Prostate gland (tissue), 2 donors: Measurements from ENCODE around the gene CDC73.

Source experiments
- POLR2AphosphoS5 ChIP-seq: sonication (generic); formaldehyde crosslinking; IDR thresholded peaks from one replicate; pipeline ENCODE4 v1.6.1; 2017; ENCODE audit warnings: antibody characterized with exemption
- TF ChIP-seq, protein P1 (sequence below), 4 experiments: fragments of 200-600 bp in 2 of 4; fragments of 450-650 bp in 2 of 4; sonication (generic) in 2 of 4; IDR thresholded peaks; 1 replicate in 3 of 4; 2 replicates in 1 of 4; pipeline ENCODE4 v1.5.1; 2016 to 2019; ENCODE audit warnings: antibody characterized with exemption in 4 of 4, mild to moderate bottlenecking in 2 of 4, moderate library complexity in 2 of 4

DNA sequence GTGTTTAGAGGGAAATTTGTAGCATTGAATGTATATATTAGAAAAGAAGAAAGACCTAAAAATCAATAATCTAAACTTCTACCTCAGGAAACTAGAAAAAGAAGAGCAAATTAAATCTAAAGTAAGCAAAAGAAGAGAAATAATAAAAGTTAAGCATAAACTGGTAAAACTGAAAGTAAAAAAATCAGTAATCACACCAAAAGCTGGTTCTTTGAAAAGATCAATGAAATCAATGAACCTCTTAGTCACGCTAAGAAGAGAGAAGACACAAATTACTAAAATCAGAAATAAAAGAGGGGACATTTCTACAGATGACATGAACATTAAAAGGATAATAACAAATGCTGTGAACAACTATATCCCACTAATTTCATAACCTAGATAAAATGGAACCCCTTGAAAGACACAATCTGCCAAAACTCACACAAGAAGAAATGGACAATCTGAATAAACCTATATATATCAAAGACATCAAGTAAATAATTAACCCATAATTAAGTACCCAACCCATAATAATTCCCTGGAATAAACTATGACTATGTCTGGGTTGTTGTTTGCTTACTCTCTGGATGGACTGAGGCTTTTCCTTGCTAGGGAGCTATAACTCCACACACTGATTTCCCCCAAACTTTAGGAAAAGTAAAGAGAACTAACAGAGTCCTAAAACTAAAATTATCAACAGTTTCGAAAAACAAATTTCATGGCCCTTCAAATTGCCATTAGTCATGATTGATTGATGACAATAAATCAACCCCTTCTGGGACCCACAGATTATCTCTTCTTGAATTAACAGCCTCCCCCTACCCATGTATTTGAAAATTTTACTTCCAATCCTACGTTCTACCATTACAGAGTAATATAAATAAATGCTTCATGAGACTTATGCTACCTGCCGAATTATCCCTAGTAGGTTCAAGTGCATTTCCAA lies 2.8 kb upstream of the CDC73 start:
- TF ChIP-seq, protein P1, sequence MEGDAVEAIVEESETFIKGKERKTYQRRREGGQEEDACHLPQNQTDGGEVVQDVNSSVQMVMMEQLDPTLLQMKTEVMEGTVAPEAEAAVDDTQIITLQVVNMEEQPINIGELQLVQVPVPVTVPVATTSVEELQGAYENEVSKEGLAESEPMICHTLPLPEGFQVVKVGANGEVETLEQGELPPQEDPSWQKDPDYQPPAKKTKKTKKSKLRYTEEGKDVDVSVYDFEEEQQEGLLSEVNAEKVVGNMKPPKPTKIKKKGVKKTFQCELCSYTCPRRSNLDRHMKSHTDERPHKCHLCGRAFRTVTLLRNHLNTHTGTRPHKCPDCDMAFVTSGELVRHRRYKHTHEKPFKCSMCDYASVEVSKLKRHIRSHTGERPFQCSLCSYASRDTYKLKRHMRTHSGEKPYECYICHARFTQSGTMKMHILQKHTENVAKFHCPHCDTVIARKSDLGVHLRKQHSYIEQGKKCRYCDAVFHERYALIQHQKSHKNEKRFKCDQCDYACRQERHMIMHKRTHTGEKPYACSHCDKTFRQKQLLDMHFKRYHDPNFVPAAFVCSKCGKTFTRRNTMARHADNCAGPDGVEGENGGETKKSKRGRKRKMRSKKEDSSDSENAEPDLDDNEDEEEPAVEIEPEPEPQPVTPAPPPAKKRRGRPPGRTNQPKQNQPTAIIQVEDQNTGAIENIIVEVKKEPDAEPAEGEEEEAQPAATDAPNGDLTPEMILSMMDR (IDR thresholded peaks at IDR 0.05), result no peak
- no peak for TF ChIP-seq POLR2AphosphoS5
